Measurements from ENCODE around the gene SEC14L2.

DNA sequence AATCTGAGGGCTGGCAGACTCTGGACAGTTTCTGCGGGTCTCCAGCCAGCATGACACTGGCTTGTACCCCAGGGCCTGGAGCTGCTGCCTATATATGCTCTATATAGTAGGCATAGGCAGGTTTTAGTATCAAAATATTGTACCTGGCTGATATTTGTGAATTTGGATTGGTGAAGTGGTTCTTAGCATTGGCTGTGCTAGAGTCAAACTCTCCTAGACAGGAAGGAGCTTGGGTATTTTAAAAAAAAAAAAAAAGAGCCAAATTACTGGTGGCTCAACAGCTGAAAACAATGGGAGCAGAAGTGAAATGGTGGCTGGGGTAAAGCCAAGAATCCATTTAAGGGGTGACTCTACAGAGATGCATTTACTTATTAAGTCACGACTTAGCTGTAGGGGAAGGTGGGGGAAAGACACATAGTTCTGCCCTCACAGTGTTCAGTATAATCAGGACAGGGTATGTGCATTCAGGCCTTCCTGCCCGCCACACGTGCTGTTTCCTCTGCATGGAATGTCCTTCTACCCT, 17.8 kb downstream of the SEC14L2 start:
- TF ChIP-seq, protein P1, sequence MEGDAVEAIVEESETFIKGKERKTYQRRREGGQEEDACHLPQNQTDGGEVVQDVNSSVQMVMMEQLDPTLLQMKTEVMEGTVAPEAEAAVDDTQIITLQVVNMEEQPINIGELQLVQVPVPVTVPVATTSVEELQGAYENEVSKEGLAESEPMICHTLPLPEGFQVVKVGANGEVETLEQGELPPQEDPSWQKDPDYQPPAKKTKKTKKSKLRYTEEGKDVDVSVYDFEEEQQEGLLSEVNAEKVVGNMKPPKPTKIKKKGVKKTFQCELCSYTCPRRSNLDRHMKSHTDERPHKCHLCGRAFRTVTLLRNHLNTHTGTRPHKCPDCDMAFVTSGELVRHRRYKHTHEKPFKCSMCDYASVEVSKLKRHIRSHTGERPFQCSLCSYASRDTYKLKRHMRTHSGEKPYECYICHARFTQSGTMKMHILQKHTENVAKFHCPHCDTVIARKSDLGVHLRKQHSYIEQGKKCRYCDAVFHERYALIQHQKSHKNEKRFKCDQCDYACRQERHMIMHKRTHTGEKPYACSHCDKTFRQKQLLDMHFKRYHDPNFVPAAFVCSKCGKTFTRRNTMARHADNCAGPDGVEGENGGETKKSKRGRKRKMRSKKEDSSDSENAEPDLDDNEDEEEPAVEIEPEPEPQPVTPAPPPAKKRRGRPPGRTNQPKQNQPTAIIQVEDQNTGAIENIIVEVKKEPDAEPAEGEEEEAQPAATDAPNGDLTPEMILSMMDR (IDR thresholded peaks at IDR 0.05) = no peak
- TF ChIP-seq POLR2A (IDR thresholded peaks at IDR 0.05) (no peak), POLR2AphosphoS5 (IDR thresholded peaks at IDR 0.05; ENCODE audit: insufficient read depth in 1 of 2, low read depth in 1 of 2) (no peak)
